Vagina (tissue), 2 donors: Measurements from ENCODE around the gene MAG. TPM values are rescaled to one million over a fixed set of nuclear protein-coding genes. Genes with fewer than 3 reads are reported as not detected.

ENCODE experiments used
- DNase-seq, 2 donors: peaks; one replicate each; pipeline ENCODE4 v3.0.0-alpha.2; 2017; ENCODE audit errors: extremely low spot score in 2 of 2
- H3K27ac ChIP-seq: fragments of 200-600 bp; sonication (generic); one replicate; pipeline ENCODE4 v1.5.1; 2019
- H3K27me3 ChIP-seq: fragments of 200-600 bp; sonication (generic); one replicate; pipeline ENCODE4 v1.5.1; 2019
- H3K36me3 ChIP-seq, 2 donors: fragments of 200-600 bp; sonication (generic); one replicate each; pipeline ENCODE4 v1.5.1; 2017 to 2019
- H3K4me1 ChIP-seq: fragments of 200-600 bp; sonication (generic); one replicate; pipeline ENCODE4 v1.5.1; 2019
- H3K4me3 ChIP-seq, 2 donors: fragments of 200-600 bp; sonication (generic); 1 replicate in 1 of 2; 2 replicates in 1 of 2; pipeline ENCODE4 v1.5.1; 2016 to 2019
- H3K9me3 ChIP-seq: fragments of 200-600 bp; sonication (generic); one replicate; pipeline ENCODE4 v1.5.1; 2019
- POLR2A ChIP-seq, 2 donors: fragments of 450-650 bp; IDR thresholded peaks; one replicate each; pipeline ENCODE4 v1.6.1; 2017; ENCODE audit warnings: antibody characterized with exemption in 2 of 2, mild to moderate bottlenecking in 2 of 2, moderate library complexity in 2 of 2
- POLR2AphosphoS5 ChIP-seq, 2 donors: sonication (generic); formaldehyde crosslinking; IDR thresholded peaks; one replicate each; pipeline ENCODE4 v1.9.0; 2017; ENCODE audit warnings: antibody characterized with exemption in 2 of 2, mild to moderate bottlenecking in 2 of 2, low read depth in 1 of 2; ENCODE audit not compliant: insufficient read depth in 1 of 2
- intact Hi-C: fragments of 100-400 bp; cut with DNase I; formaldehyde crosslinking; loops from one replicate; pipeline ENCODE4 v1.15.1; 2023
- total RNA-seq: library from RNA; depleted of rRNA; stranded (reverse); fragments of >200 nt; gene quantifications from one replicate; pipeline ENCODE4 v1.2.3, GENCODE V29; 2016
- TF ChIP-seq, protein P1 (sequence below), 3 experiments: fragments of 450-650 bp in 2 of 3; fragments of 200-600 bp in 1 of 3; sonication (generic) in 1 of 3; IDR thresholded peaks; one replicate each; pipeline ENCODE4 v1.5.1; 2017 to 2019; ENCODE audit warnings: antibody characterized with exemption in 3 of 3, mild to moderate bottlenecking in 2 of 3, moderate library complexity in 2 of 3

The MAG gene
- total RNA-seq, 1 donor from 2014 or later = not detected

DNA sequence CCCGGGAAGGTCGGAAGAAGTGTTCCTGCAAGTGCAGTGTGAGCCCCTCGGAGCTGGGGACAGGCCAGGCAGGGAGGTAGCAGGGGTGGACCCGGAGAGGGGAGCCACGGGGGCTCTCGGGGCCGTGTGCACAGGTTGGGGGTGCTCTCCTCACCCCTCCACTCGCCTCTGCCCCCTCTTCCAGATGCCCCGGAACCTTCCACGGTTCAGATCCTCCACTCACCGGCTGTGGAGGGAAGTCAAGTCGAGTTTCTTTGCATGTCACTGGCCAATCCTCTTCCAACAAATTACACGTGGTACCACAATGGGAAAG, 46.0 kb downstream of the MAG start:
- no peaks in the 10 kb centered on the region for H3K36me3 ChIP-seq
- intact Hi-C loops = no loop called here
- no peak overlapping the region for H3K27ac ChIP-seq
- no peaks in the 10 kb centered on the region for H3K27me3 ChIP-seq
- DNase-seq = no peak
- H3K9me3 ChIP-seq = no peaks in the 10 kb centered on the region
- TF ChIP-seq, protein P1, sequence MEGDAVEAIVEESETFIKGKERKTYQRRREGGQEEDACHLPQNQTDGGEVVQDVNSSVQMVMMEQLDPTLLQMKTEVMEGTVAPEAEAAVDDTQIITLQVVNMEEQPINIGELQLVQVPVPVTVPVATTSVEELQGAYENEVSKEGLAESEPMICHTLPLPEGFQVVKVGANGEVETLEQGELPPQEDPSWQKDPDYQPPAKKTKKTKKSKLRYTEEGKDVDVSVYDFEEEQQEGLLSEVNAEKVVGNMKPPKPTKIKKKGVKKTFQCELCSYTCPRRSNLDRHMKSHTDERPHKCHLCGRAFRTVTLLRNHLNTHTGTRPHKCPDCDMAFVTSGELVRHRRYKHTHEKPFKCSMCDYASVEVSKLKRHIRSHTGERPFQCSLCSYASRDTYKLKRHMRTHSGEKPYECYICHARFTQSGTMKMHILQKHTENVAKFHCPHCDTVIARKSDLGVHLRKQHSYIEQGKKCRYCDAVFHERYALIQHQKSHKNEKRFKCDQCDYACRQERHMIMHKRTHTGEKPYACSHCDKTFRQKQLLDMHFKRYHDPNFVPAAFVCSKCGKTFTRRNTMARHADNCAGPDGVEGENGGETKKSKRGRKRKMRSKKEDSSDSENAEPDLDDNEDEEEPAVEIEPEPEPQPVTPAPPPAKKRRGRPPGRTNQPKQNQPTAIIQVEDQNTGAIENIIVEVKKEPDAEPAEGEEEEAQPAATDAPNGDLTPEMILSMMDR (IDR thresholded peaks at IDR 0.05) = no peak
- no peaks in the 10 kb centered on the region for H3K4me1 ChIP-seq
- H3K4me3 ChIP-seq = no peak overlapping the region

DNA sequence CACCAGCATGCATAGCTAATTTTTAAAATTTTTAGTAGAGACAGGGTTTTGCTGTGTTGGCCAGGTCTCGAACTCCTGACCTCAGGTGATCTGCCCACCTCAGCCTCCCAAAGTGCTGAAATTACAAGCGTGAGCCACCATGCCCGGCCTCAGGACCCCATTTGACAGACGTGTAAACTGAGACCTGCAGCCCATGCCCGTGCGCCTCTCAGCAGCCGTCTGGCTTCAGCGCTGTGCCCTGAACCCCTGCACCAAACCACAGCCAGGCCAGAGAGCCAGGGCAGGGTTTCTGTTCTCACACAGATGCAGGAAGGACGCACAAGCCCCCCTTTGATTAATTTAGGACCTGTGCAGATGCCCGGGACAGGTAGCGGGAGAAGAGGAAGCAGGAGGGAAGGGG, 48.5 kb downstream of the MAG start:
- no peaks in the 10 kb centered on the region for H3K27me3 ChIP-seq
- no peaks in the 10 kb centered on the region for H3K4me1 ChIP-seq
- no peak overlapping the region for H3K27ac ChIP-seq
- TF ChIP-seq POLR2A (IDR thresholded peaks at IDR 0.05) (no peak), POLR2AphosphoS5 (IDR thresholded peaks at IDR 0.05; ENCODE audit: insufficient read depth in 1 of 2, low read depth in 1 of 2) (no peak)
- TF ChIP-seq, protein P1 (IDR thresholded peaks at IDR 0.05) = no peak
- no peak for DNase-seq
- intact Hi-C loops = no loop called here
- H3K36me3 ChIP-seq = no peaks in the 10 kb centered on the region
- H3K4me3 ChIP-seq = no peak overlapping the region
- no peaks in the 10 kb centered on the region for H3K9me3 ChIP-seq

DNA sequence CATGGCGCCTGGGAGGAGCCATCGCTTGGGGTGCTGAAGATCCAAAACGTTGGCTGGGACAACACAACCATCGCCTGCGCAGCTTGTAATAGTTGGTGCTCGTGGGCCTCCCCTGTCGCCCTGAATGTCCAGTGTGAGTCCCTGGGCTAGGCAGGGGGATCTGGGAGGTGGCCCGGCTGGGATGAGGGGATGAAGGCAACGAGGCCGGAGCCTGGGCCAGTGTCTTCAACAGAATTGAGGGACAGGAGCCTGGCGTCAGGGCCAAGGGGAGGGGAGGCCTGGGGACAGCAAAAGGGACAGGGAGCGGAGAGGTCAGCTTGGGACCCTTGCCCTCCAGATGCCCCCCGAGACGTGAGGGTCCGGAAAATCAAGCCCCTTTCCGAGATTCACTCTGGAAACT, 49.0 kb downstream of the MAG start:
- no peaks in the 10 kb centered on the region for H3K4me1 ChIP-seq
- intact Hi-C loops = no loop called here
- TF ChIP-seq, protein P1 (IDR thresholded peaks at IDR 0.05) = no peak
- TF ChIP-seq POLR2A (IDR thresholded peaks at IDR 0.05) = no peak
- no peak for TF ChIP-seq POLR2AphosphoS5 (IDR thresholded peaks at IDR 0.05; ENCODE audit: insufficient read depth in 1 of 2, low read depth in 1 of 2)
- H3K4me3 ChIP-seq = no peak overlapping the region
- DNase-seq = no peak
- no peaks in the 10 kb centered on the region for H3K27me3 ChIP-seq
- no peak overlapping the region for H3K27ac ChIP-seq
- no peaks in the 10 kb centered on the region for H3K36me3 ChIP-seq
- H3K9me3 ChIP-seq = no peaks in the 10 kb centered on the region

DNA sequence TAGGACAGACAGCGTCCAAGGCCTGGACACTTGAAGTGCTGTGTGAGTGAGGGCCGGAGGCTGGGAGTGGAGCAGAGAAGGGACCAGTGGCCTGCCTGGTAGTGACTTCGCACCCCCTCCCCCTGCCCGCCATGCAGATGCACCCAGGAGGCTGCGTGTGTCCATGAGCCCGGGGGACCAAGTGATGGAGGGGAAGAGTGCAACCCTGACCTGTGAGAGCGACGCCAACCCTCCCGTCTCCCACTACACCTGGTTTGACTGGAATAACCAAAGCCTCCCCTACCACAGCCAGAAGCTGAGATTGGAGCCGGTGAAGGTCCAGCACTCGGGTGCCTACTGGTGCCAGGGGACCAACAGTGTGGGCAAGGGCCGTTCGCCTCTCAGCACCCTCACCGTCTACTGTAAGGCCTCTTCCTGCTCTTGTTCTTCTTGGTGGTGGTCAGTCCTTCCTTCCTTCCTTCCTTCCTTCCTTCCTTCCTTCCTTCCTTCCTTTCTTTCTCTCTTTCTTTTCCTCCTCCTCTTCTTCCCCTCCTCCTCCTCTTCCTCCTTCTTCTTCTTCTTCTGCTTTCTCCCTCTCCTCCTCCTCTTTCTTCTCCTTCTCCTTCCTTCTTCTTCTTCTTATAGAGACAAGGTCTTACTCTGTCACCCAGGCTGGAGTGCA, 49.7 kb downstream of the MAG start:
- no peak for TF ChIP-seq POLR2AphosphoS5 (IDR thresholded peaks at IDR 0.05; ENCODE audit: insufficient read depth in 1 of 2, low read depth in 1 of 2)
- TF ChIP-seq, protein P1 (IDR thresholded peaks at IDR 0.05) = no peak
- TF ChIP-seq POLR2A (IDR thresholded peaks at IDR 0.05) = no peak
- Histone ChIP-seq H3K4me1 (no peaks in the 10 kb centered on the region), H3K27me3 (no peaks in the 10 kb centered on the region), H3K36me3 (no peaks in the 10 kb centered on the region), H3K4me3 (no peak overlapping the region), H3K9me3 (no peaks in the 10 kb centered on the region), H3K27ac (no peak overlapping the region)
- DNase-seq = no peak
- intact Hi-C loops = no loop called here

DNA sequence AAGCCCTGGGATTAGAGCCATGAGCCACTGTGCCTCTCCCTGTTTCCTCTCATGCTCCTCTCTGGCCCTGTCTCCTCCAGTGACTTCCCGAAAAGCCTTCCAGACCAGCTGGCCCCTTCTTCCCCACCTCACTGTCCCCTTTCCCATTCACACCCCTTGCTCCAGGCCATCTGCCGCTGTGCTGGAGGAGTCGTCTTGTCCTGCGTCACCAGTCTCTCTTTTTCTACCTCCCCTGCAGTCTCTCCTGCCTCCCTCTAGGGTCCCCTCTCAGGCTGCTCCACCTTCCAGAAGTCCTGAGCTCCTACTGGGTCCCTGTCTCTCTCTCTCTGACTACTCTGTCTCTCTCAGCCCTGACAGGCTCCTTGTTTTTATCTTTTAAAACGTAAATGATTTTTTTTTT, 50.5 kb downstream of the MAG start:
- no peak for DNase-seq

More for the DNA sequence above, 50.5 kb downstream of the MAG start:
- Histone ChIP-seq H3K4me3 (no peak overlapping the region), H3K27me3 (no peaks in the 10 kb centered on the region), H3K27ac (no peak overlapping the region), H3K9me3 (no peaks in the 10 kb centered on the region), H3K36me3 (no peaks in the 10 kb centered on the region), H3K4me1 (no peaks in the 10 kb centered on the region)
- no peak for TF ChIP-seq POLR2AphosphoS5 (IDR thresholded peaks at IDR 0.05; ENCODE audit: insufficient read depth in 1 of 2, low read depth in 1 of 2)
- TF ChIP-seq, protein P1 (IDR thresholded peaks at IDR 0.05) = no peak
- no peak for TF ChIP-seq POLR2A (IDR thresholded peaks at IDR 0.05)
- intact Hi-C loops = no loop called here
